ENCODE measurements around the gene TBC1D9B.

The TBC1D9B gene

DNA sequence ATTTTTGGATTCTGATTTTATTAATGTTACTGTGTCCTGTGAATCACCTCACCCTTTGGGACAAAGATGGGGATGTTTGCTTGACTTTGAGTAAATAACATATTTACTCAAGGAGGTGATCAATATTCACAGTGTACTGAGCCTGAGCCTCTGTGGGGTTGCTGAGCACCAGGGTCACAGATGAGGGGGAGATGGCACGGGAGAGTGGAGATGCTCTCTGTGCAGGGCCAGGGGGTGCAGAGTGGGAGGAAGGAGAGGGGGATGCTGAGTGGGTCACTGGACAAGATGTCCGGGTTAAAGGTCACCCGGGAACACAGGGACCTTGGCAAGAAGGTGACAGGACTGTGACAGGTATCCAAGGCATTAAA lies 83.0 kb downstream of the TBC1D9B start:
- Mint-ChIP-seq H3K4me3 (no peak overlapping the region), H3K27me3 (ENCODE audit: low read depth) (peaks cover 3% of the 10 kb centered on the region), H3K4me1 (peaks cover 23% of the 10 kb centered on the region), H3K36me3 (ENCODE audit: low read depth) (peaks cover 60% of the 10 kb centered on the region), H3K27ac (no peak overlapping the region), H3K9me3 (peaks cover 3% of the 10 kb centered on the region)
- TF ChIP-seq, protein P1, sequence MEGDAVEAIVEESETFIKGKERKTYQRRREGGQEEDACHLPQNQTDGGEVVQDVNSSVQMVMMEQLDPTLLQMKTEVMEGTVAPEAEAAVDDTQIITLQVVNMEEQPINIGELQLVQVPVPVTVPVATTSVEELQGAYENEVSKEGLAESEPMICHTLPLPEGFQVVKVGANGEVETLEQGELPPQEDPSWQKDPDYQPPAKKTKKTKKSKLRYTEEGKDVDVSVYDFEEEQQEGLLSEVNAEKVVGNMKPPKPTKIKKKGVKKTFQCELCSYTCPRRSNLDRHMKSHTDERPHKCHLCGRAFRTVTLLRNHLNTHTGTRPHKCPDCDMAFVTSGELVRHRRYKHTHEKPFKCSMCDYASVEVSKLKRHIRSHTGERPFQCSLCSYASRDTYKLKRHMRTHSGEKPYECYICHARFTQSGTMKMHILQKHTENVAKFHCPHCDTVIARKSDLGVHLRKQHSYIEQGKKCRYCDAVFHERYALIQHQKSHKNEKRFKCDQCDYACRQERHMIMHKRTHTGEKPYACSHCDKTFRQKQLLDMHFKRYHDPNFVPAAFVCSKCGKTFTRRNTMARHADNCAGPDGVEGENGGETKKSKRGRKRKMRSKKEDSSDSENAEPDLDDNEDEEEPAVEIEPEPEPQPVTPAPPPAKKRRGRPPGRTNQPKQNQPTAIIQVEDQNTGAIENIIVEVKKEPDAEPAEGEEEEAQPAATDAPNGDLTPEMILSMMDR (IDR thresholded peaks at IDR 0.05; ENCODE audit: unreplicated experiment in 3 of 3) = no peak

DNA sequence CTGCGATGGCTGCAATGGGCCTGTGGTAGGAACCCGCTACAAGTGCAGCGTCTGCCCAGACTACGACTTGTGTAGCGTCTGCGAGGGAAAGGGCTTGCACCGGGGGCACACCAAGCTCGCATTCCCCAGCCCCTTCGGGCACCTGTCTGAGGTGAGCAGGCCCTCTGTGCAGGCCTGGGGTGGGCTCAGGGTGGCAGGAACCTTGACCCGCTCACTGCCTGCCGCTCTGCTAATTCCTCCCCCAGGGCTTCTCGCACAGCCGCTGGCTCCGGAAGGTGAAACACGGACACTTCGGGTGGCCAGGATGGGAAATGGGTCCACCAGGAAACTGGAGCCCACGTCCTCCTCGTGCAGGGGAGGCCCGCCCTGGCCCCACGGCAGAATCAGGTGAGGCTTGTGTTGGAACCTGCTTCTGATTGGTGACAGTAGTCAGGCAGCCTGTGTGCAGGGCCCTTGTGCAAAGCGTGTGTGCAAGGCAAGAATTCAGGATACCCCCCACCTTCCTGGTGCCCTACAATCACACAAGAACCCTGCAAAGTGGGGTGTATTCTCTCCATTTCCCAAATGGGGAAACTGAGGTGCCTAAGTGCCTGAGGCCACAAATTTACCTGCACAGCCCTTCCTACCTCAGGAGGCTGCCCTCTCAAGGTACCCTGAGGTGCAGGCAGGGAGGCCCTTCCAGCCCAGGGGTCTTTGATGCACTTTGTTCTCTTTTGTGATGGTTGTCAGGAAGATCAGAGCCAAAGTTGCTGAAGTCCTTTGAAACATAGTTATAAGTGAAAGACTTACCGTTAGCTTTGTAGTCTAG lies 83.6 kb downstream of the TBC1D9B start:
- no peak overlapping the region for H3K4me3 Mint-ChIP-seq
- H3K27me3 Mint-ChIP-seq (ENCODE audit: low read depth) = peaks cover under 1% of the 10 kb centered on the region
- peaks cover 23% of the 10 kb centered on the region for H3K4me1 Mint-ChIP-seq

DNA sequence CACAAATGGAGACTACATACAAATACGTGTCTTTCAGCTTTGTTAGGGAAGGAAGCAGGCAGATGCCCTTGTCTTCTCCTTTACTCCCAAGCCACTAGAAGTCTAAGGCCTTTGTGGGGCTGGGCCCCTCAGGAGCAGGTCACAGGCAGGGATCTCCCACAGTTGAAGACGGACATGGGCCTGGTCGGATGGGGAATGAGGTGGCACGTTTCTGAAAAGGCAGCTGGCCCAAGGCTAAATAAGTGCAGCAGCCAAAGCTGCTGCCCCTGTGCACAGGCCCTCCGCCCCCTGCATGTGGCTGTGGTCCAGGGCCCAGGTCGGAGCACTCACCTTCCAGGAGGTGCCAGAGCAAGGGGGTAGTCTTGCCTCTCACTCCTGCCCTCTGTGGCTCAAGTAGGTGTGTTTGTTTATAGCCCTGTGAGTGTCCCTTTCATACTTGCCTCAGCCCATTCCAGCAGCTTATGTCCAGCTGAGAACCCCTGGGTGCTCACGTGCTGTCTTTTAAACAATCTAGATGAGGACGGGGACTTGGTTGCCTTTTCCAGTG lies 85.2 kb downstream of the TBC1D9B start:
- H3K27me3 Mint-ChIP-seq (ENCODE audit: low read depth) = no peaks in the 10 kb centered on the region
- TF ChIP-seq, protein P1 (IDR thresholded peaks at IDR 0.05; ENCODE audit: unreplicated experiment in 3 of 3) = no peak
- H3K9me3 Mint-ChIP-seq = no peaks in the 10 kb centered on the region
- H3K4me1 Mint-ChIP-seq = peaks cover 31% of the 10 kb centered on the region
- H3K36me3 Mint-ChIP-seq (ENCODE audit: low read depth) = peaks cover 37% of the 10 kb centered on the region
- peak overlapping the region; percentile 97 to 98 (median 98) for H3K4me3 Mint-ChIP-seq
- peak overlapping the region; percentile 92 to 98 (median 97) for H3K27ac Mint-ChIP-seq

More for the DNA sequence above, 83.6 kb downstream of the TBC1D9B start:
- H3K9me3 Mint-ChIP-seq = no peaks in the 10 kb centered on the region
- no peak overlapping the region for H3K27ac Mint-ChIP-seq
- H3K36me3 Mint-ChIP-seq (ENCODE audit: low read depth) = peaks cover 54% of the 10 kb centered on the region
- TF ChIP-seq, protein P1 (IDR thresholded peaks at IDR 0.05; ENCODE audit: unreplicated experiment in 3 of 3) = no peak

DNA sequence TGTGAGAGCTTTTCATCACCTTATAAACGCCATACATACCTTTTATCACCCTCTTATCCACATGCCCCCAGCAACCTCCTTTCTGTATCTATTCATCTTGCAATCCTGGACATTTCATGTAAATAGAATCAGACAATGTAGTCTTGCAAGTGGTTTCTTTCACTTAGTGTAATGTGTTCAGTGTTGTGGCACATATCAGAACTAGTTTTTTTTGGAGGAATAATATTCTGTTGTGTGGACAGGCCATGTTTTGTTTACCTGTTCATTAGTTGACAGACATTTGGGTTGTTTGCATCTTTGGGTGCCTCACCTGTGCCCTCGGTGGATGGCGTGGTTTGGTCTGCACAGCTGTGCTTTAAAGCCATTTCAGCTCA lies 85.7 kb downstream of the TBC1D9B start:
- Mint-ChIP-seq H3K4me3 (peak overlapping the region; percentile 97 to 98 (median 98)), H3K27me3 (ENCODE audit: low read depth) (no peaks in the 10 kb centered on the region), H3K27ac (peak overlapping the region; percentile 92 to 98 (median 97)), H3K36me3 (ENCODE audit: low read depth) (peaks cover 34% of the 10 kb centered on the region), H3K4me1 (peaks cover 31% of the 10 kb centered on the region), H3K9me3 (no peaks in the 10 kb centered on the region)
- TF ChIP-seq, protein P1 (IDR thresholded peaks at IDR 0.05; ENCODE audit: unreplicated experiment in 3 of 3) = no peak

DNA sequence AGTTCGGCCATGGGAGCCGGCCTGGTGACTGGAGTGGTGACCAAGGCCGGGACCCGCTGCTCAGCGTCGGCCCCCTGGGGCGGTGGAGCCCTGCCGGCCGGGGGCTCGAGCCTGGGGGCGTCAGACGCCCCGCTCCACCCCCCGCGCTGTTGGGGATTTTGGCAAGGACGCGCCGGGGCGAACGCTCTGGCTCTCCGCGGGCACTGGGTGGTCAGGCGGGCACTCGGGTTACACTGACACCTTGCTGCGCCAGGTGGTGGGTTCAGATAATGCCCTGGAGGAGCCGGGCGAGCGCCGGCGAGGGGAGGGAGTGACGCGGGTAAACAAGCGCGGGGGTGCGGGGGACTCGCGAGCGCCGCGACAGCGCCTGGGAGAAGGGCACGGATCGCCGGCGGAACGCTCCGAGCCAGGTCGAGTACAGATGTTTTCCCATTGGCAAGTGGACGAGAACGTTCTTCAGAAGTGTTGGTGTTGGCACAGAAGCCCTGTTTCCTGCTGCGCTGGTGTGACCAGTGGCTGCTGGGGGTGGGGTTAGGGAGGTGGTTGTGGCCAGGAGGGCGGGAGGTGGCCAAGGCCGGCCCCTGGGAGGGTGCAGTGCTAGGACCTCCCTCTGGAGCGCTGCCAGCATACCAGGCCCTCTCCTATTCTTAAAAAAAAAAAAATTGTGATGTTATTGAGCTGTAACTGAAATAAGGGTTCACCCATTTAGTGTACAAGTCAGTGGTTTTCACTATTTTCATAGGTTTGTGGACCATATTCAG lies 86.2 kb downstream of the TBC1D9B start:
- Mint-ChIP-seq H3K36me3 (ENCODE audit: low read depth) (peaks cover 29% of the 10 kb centered on the region), H3K9me3 (no peaks in the 10 kb centered on the region)
- TF ChIP-seq, protein P1 (IDR thresholded peaks at IDR 0.05; ENCODE audit: unreplicated experiment in 3 of 3) = no peak

More for the DNA sequence above, 86.2 kb downstream of the TBC1D9B start:
- Mint-ChIP-seq H3K4me3 (peak overlapping the region; percentile 97 to 98 (median 98)), H3K4me1 (peaks cover 31% of the 10 kb centered on the region), H3K27ac (peak overlapping the region; percentile 92 to 98 (median 97)), H3K27me3 (ENCODE audit: low read depth) (no peaks in the 10 kb centered on the region)
